ENCODE results near the gene OPCML.

DNA sequence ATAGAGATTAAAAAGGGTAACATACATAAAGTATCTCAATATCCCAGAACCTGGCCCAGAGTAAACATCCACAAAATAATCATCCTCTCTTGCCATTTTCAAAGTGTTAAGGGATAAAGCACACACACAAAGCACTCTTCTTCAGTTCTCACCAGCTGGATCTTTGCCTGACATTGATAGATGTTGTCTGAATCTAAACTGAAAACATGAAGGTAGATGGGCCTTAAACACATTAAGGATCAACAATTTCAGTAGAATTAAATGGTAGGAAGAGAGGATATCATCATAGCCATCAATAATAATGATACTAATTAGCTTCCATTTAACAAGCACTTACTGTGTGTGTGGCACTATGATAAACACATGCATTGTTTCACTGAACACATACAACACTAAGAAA, 261.1 kb downstream of the OPCML start:
- TF ChIP-seq, protein P1, sequence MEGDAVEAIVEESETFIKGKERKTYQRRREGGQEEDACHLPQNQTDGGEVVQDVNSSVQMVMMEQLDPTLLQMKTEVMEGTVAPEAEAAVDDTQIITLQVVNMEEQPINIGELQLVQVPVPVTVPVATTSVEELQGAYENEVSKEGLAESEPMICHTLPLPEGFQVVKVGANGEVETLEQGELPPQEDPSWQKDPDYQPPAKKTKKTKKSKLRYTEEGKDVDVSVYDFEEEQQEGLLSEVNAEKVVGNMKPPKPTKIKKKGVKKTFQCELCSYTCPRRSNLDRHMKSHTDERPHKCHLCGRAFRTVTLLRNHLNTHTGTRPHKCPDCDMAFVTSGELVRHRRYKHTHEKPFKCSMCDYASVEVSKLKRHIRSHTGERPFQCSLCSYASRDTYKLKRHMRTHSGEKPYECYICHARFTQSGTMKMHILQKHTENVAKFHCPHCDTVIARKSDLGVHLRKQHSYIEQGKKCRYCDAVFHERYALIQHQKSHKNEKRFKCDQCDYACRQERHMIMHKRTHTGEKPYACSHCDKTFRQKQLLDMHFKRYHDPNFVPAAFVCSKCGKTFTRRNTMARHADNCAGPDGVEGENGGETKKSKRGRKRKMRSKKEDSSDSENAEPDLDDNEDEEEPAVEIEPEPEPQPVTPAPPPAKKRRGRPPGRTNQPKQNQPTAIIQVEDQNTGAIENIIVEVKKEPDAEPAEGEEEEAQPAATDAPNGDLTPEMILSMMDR (IDR thresholded peaks at IDR 0.05; ENCODE audit: low read depth, low read length, poor library complexity, severe bottlenecking) = no peak
- TF ChIP-seq EZH2phosphoT487 (IDR thresholded peaks at IDR 0.05; ENCODE audit: borderline replicate concordance, low read length) = no peak

Measured in DOHH2 (cell line).